HG03060 (cell line): Measurements from ENCODE around the gene ERICH6B.

Experiments used
- ATAC-seq: cut with Tn5 transposase; IDR thresholded peaks from one replicate; pipeline ENCODE4 v1.9.1; 2021; ENCODE audit warnings: low read depth, moderate number of reproducible peaks; ENCODE audit not compliant: unreplicated experiment

The ERICH6B gene

GRCh38 chr13:45508776-45509175 lies 106.8 kb downstream of the ERICH6B start:
- ATAC-seq = no peak

- ATAC-seq = no peak
Measured at GRCh38 chr13:45506811-45507210, 108.7 kb downstream of the ERICH6B start.

GRCh38 chr13:45503658-45504057 lies 111.9 kb downstream of the ERICH6B start:
- no peak for ATAC-seq

GRCh38 chr13:45501175-45501526 lies 114.4 kb downstream of the ERICH6B start:
- ATAC-seq = no peak

- ATAC-seq = no peak
Measured at GRCh38 chr13:45500492-45501174, 114.9 kb downstream of the ERICH6B start.

GRCh38 chr13:45496942-45497341 lies 118.6 kb downstream of the ERICH6B start:
- no peak for ATAC-seq

GRCh38 chr13:45492538-45492937 lies 123.0 kb downstream of the ERICH6B start:
- ATAC-seq = no peak
